Fibroblast of skin of abdomen (primary cell): ENCODE results near the gene SPEG.

Source experiments
- DNase-seq: peaks from one replicate; pipeline ENCODE4 v3.0.0-alpha.2; 2013

The SPEG gene

DNA sequence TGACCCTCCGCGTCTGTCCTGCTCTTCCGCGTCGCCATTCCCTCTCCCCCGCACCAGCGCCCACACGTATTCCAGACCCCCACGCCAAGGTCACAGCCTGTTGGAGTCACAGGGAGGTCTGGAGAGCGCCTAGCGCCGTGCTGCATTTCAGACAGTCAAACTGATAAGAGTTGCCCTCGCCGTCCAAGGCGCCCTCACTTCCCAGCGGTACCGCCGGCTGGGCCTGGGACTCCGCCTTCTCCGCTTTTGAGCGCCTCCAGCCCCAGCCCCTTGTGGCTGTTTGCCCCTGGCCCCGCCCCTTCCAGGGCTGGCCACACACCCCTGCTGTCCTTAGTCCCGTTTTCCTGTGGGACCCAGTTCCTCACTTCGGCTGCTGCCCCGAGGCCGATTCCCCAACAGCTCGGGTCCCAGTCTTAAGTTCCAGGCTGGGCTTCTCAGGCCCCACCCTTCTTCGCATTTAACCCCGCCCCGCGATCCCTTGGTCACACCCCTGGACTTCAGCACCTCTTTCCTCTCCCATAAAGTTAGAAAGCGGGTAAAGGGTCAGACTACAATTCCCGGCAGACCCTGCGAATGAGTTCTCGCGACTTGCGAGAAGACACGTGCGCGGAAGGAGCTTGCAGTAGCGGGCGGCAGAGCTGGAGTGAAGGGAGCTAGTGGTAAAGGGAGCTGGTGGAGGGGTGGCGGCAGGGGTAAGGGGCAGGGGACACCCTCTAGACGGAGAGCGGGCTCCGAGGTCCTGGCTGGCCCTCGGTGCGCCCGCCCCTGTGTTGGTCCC, 63.8 kb downstream of the SPEG start, which contains the start of gene GMPPA:
Gene GMPPA (plus strand): TSS at position 612 of the 778 bp plus-strand sequence. CDS start 1,085 bp downstream, outside the sequence.
- DNase-seq: peak; percentile 98

DNA sequence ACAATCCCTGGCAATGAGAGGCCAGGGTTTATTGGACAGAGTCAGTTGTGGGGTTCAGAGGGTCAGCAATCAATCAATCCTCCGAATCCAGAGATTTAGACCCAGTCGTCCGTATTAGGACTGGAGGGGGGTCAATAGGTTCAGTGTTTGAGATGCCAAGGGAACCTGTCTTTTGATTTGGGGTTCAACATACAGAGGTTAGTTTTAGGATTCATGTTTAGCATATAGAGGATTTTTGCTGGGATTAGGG, 64.3 kb downstream of the SPEG start:
- DNase-seq: no peak

- DNase-seq: no peak
Observed at GRCh38 chr2:219499555-219499954, 64.9 kb downstream of the SPEG start.

DNA sequence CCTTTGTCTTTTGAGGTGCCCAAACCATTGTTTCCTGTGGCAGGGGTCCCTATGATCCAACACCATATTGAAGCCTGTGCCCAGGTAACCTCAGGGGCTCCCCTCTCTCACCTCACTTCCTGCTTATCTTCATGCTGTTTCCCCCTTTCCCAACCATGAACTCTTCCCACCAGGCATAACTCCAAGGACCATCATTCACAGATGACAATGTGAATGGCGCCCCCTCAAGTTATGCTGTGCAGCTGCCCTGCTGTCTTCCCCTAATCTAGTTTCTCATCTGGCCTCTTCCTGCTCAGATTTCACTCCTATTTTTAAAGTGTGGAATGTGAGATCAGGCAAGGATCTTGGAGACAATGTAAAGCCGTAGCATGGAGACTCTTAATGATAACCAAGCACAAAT, 65.5 kb downstream of the SPEG start:
- DNase-seq: peak; percentile 57

DNA sequence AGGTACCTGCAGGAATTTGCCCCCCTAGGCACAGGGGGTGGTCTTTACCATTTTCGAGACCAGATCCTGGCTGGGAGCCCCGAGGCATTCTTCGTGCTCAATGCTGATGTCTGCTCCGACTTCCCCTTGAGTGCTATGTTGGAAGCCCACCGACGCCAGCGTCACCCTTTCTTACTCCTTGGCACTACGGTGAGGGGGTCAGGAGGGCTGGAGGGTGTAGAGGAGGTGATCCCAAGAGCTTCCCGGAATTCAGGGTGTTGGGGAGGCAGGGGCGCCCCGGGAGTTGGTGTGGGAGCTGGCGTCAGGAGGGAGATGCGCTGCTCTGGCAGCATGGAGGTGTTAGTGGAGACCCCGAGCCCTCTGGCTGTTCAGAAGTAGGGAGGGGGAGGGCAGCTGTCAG, 67.2 kb downstream of the SPEG start:
- no peak for DNase-seq

GRCh38 chr2:219502618-219503017, 68.0 kb downstream of the SPEG start:
- DNase-seq: no peak

DNA sequence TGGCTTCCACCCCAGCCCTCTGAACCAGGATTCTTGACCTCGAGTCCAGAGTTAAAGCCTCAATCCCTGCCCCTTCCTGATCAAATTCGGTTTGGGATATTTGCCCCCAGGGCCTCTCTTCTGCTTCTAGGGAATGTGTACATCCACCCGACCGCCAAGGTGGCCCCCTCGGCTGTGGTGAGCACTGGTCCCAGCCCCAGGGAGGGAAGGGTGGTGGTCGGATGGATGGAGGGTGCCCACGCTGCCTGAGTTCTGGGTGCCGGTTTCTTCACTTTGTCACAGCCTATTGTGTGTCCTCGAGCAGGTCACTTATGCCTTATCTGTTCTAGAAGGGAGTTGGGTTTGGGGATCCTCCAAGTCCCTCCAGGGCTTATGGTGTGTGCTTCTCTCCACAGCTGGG, 70.9 kb downstream of the SPEG start:
- DNase-seq: no peak

DNA sequence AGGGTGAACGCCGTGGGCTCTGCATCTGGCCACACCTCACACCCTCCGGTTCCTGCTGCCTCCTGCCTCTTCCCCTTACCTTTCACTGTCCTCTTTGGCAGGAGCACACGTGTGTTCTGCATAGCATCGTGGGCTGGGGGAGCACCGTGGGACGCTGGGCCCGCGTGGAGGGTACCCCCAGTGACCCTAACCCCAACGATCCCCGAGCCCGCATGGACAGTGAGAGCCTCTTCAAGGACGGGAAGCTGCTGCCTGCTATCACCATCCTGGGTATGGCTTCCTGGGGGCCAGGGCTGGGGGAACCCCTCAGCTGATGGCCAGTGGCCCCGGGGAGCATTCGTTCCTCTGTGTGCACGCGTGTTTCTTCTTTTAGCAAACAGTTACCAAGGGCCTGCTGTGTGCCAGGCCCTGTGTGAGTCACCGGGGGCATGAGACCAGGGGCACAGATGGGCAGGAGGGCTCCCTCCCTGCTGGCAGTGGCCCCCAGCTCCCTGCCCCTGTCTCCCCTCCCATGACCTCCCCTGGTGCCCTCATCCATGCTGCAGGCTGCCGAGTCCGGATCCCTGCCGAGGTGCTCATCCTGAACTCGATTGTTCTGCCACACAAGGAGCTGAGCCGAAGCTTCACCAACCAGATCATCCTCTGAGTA, 71.6 kb downstream of the SPEG start:
- no peak for DNase-seq

- no peak for DNase-seq
Observed at GRCh38 chr2:219506802-219507526, 72.3 kb downstream of the SPEG start.

DNA sequence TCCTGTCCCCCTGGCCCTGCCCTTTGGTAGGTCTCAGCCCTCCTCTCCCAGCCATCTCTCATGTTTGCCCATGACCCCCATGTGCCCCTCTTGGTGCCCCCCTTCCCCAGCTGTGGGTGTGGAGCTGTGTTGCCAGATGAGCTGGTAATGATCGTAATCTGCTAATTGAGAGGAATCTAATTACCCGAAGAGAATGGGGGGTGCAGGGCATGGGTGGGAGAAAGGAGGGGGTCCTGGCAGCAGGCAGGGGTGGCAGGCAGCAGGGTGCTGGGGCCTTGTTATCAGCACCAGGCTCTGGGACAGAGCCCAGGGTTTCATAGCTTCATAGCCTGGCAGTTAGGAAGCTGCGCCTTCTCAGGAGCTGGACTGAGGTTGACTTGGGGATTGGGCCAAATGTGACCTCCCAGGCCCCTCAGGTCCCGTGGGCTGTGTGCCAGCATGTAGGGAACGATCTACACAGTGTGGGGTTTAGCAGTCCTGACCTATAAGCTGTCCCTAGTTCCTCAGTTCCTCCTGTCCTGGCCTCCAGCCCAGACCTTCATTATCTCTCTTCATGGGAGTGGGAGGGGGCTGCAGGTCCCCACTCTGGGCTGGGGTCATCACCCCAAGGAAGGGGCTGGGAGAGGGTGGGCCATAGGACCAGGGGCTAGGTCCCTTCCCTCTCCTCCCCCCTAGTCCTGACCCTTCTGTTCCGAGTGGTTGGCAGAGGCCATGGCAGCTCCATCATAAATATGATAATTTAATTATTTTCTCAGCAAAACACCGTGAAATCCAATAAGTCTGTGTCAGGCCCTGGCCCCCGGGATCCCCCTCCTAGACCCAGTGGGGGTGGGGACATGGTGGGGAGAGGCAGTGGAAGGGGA, 73.2 kb downstream of the SPEG start:
- DNase-seq: no peak

- no peak for DNase-seq
Observed at GRCh38 chr2:219508444-219508734, 73.7 kb downstream of the SPEG start.

GRCh38 chr2:219508971-219509779, 74.5 kb downstream of the SPEG start:
- DNase-seq: no peak

- peak; percentile 42 for DNase-seq
Observed at GRCh38 chr2:219509780-219510511, 75.3 kb downstream of the SPEG start.

- DNase-seq: no peak
Observed at GRCh38 chr2:219510512-219511135, 76.0 kb downstream of the SPEG start.

- DNase-seq: no peak
Observed at GRCh38 chr2:219511547-219512325, 77.1 kb downstream of the SPEG start.

DNA sequence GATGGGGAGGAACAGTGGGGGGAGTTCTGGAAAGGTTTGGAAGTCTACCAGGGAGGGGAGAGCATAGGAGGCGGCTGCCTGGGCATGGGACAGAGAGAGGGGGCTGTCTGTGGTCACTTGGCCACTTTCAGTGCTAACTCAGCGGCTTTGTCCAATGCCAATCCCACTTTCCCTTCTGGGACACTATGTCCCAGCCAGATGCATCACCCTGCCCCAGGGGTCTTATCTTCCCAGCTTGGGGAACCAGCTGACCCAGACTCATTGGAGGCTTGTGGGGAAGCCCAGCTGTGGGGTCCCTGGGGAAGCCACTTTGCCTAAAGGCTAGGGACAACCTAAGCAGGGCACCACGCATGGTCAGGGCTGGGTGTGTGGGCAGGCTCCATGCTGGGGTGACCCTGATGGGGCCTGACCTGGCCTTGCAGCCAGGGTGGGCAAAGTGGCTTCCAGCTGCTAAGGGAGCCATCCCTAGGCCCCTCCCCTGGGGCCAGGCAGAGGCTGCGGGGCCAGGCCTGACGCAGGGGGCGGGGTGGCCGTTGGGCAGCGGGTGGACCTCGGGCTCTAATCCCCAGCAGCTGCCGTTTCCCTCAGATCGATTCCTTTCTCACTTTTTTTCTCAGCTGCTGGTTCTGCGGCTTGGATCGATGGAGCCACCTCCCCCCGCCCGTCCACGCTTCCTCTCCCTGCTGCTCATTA, 78.0 kb downstream of the SPEG start:
- DNase-seq: no peak

- no peak for DNase-seq
Observed at GRCh38 chr2:219513787-219514186, 79.1 kb downstream of the SPEG start.

DNA sequence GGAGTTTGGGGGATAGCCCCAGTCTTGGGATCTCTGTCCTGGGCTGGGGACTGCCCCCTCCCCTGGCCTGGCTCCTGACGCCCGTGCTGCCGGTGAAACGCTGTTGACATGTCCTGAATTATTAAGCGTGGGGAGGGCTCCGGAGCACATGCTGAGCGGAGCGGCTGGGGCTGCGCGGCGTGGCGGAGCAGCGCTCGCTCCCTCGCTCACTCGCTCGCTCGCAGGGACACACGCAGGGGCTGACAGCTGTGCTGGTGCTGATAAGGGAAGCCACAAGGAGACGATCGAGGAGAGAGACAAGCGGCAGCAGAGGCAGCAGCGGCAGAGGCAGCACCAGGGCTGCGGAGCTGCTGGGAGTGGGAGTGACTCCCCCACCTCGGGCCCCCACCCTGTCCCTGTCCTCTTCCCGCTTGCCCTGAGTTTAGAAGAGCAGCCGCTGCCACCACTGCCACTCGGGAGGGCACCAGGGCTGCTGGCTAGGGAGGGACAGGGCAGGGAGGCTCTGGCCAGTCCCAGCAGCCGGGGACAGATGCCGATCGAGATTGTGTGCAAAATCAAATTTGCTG, 79.6 kb downstream of the SPEG start, which contains the start of gene ASIC4:
Gene ASIC4 (plus strand): TSS at position 287 of the 566 bp plus-strand sequence. CDS start 243 bp downstream, at position 530.
- DNase-seq: no peak

- no peak for DNase-seq
Observed at GRCh38 chr2:219514836-219515235, 80.2 kb downstream of the SPEG start.
